Stimulated activated CD8-positive, alpha-beta memory T cell treated with anti-CD3 and anti-CD28 coated beads, Interleukin-7, amount 100 ng/mL, for 48 hours (primary cell): Measurements from ENCODE around the gene RAET1G.
A peak's percentile ranks its signal among the peaks of the same experiment; 100 is the strongest.
"Not testable (repeated sequence)": the region's sequence is repeated elsewhere in the genome, so short reads cannot be mapped to it uniquely, and the experiment has no call there.

Source experiments
- DNase-seq, 2 donors: peaks; one replicate each; pipeline ENCODE4 v3.0.0-alpha.2; 2020; ENCODE audit warnings: low read depth in 1 of 2; ENCODE audit errors: extremely low read depth in 1 of 2

Gene RAET1G

DNA sequence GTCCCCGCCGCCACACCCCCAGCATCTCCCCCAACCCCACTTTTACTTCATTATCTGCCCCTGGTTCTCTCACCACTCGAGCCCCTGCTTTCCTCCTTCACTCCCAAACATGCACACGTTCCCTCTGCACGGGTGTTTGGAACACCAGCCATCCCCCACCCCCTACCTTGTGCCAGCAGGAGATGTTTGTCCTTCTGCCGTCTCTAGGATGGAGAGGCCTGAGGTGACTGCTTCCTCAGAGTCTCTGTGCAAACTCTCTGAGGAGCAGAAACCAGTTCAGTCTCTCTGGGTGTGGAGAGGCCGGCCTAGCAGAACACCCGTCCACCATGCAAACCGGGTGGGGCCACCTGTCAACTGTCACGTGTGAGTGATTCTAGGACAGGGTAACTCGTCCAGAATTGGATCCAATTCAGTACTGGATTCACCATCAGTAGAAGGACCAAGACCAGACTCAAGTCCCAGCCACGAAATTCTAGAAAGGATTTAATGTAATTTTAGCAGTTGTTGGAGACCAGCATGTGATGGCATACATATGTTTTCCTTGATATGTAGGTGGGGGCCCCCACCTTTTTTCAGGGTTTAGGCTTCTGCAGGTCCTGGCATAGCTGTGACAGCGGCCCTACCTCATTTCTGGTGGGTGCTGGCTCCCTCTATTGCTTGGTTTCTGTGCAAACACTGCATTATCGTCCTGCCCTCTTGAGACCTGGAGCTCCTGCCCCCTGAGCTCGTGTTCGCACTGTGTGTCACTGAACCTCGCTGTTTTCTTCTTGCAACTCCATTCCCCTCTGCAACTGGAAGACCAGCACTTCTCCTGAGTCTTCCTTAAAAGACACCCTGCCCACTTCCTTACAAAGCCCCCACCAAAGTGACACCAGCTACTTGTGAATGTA, 24.8 kb downstream of the RAET1G start, which contains the start of gene RAET1E:
RAET1E (minus strand) TSS at position 259 of the 890 bp plus-strand sequence. CDS start 7,212 bp downstream, outside the sequence.
- no peak for DNase-seq

DNA sequence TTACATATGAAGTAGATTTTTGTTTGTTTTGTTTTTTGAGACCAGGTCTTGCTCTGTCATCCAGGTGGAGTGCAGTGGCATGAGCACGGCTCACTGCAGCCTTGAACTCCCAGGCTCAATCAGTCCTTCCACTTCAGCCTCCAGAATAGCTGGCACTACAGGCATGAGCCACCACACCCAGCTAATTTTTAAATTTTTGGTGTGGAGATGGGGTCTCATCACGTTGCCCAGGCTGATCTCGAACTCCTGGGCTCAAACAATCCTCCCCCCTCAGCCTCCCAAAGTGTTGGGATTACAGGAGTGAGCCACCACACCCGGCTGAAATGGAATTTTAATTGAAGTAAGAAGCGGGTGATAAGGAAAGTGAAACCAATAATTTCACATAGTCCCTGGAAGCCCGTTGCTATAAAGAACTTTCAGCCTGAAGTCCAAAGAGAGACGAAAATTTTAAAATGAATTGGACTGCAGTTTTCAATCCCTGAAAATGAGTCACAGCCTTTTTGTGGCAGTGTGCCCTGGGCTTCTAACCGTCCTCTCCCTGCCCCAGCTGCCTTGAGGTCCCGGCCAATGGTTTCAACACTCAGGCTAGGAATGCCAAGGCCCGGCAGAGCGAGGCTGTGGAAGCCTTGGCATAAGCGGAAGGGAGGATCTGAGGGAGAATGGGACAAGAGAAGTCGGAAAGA, 25.8 kb downstream of the RAET1G start:
- no peak for DNase-seq

DNA sequence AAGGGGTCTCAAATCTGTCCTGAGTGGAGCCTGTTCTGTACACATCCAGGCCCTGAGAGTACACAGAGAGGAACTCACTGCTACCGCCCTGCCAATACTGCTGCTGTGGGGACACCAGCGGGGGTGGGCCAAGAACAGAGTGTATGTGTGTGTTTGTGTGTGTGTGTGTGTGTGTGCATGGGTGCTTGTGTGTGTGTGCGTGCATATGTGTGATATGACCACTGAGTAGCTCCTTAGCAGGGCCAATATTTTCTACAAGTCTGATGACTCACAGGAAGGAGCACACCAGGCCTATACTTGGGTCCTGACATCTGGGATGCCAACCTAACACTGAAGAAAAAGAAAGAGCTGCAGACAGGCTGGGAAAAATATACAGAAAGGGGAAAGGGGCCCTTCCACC, 26.4 kb downstream of the RAET1G start:
- no peak for DNase-seq

DNA sequence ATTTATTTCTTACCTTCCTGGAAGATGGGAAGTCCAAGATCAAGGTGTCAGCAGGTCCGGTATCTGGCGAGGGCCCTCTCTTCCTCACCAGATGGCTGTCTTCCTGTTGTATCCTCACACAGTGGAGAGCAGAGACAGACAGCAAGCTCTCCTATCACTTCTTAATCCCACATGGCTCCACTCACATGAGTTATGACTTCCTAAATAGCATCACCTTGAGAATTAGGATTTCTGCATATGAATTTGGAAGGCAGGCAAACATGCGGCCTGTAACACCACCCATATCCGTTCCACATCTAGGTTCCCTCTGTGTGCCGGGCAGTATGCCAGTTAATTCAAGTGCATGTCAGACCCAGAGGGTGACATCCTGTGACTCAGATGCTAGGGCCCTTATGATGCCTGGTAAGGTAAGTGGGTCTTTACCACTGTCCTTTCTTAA, 27.1 kb downstream of the RAET1G start:
- peak in 1 of 2 donors; percentile 20 for DNase-seq

DNA sequence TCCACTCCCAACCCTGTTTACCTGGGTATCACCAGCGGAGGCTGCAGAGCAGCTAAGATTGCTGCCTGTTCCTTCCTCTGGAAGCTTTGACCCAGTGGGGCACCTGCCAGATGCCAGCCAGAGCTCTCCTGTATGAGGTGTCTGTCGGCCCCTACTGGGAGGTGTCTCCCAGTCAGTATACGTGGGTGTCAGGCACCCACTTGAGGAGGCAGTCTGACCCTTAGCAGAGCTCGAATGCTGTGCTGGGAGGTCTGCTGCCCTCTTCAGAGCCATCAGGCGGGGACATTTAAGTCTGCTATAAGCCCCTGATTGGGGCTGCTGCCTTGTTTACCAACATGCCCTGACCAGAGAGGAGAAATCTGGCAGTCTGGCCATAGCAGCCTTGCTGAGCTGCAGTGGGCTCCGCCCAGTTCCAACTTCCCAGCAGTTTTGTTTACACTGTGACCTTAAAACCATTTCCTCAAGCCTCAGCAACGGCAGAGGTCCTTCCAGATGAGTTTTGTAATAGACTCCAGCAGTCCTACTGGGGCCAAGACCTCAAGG, 27.8 kb downstream of the RAET1G start:
- DNase-seq: no peak

DNA sequence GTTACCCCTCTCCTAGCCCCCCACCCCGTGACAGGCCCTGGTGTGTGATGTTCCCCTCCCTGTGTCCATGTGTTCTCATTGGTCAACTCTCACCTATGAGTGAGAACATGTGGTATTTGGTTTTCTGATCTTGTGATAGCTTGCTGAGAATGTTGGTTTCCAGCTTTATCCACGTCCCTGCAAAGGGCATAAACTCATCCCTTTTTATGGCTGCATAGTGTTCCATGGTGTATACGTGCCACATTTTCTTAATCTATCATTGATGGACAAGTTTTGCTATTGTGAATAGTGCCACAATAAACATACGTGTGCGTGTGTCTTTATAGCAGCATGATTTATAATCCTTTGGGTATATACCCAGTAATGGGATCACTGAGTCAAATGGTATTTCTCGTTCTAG, 31.1 kb downstream of the RAET1G start:
- not testable (repeated sequence) for DNase-seq

DNA sequence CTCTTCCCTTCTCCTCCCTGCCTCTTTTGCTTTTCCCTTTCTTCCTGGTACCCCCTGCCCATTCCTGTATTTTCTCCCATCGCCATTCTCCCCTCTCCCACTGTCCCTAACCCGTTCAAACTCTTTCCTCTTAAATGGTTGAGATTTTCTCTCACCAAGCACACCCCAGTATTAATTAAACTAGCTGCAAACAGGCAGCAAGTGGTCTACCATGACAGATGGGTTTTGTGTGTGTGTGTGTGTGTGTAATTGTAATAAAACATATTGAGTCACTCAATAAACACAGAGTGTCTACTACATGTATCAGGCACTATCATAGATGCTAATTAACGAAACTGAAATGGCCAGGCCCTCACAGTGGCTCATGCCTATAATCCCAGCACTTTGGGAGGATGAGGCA, 31.7 kb downstream of the RAET1G start:
- DNase-seq: no peak

DNA sequence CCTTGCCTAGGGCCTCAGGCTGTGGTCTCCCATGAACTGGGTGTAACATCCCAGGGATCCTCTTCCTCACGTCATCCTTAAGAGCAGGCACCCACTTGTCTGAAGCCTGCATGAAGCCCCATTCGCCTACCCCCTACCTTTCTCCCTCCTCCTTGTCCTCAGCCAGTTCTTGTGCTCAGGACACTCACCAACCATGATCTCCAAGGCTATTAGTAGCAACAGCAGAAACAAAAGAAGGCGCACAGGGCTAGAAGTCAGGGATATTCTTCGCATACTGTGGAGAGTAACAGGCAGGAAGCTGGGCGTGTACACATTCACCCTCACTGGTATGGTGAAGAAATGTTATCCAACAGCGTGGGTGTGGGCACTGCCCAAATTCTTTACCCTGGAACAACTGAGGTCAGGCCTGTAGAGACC, 32.3 kb downstream of the RAET1G start:
- DNase-seq: no peak

DNA sequence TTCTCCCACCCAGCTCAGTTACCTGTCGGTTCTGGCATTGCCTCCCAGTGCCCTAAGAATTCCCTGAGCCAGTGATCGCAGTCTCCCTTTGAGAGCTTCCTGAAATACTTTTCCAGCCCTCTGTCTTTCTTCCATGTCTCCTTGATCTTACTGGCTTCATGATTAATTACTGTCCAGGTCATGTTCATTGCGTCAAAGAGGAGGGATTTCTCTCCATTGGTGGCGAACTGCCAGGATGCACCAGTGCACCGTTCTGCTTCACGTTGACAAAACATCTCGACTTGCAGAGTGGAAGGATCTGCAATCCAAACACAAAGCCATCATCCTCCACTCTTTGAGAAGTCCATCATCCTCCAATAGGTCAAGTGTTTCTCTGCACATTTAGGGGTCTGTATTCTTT, 33.6 kb downstream of the RAET1G start:
- no peak for DNase-seq

DNA sequence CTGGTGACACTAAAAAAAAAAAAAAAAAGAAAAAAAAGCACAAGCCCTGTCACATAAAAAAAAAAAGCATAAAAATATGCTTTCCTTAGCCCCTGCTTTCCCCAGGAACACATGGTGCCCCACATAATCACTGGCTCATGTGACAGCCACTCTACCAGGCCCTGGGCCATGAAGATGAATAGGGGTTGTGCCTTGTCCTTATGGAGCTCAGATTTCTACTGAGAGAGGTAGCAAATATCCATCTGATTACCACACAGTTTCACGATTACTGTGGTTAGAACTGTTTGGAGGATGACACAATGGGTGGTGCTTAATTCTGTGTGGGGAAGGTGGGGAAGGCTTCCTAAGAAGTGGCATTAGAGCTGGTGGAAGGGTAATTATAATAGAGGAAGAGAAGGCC, 34.3 kb downstream of the RAET1G start:
- no peak for DNase-seq

DNA sequence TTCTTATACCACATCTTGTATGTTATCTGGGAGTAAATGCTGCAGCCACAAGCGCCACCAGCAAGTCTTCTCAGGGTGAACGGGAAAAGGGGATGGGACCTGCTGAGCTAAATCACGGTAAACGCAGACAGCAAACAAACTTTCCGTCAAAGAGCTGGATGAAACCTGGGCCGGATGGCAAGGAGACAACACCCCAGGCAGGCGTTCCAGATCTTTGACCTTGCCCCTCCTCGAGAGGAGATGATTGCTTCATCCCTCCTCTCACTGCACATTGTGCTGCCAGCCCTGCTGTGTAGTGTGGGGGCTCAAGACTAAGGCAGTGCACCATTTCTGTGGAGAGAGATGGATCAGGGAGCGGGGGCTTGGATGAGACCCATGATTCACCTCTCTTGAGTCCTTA, 34.8 kb downstream of the RAET1G start:
- no peak for DNase-seq

DNA sequence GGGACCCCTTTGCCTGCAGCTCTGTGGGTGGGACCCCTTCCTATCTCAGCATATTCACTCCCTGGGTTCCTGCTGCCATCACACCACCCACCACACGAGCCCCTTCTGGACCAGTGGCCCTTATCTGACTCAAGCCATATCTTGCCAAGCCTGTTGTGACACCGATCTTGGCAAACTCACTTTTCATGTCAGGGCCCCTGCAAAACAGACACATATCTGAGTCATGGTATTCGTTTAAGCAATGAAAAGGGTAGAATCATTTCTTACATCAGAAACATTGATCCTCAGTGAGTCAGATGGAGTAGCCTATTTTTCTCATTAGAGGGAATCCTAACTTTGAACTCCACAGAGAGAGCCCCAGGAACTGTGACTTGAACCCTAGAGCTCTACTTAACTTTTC, 35.6 kb downstream of the RAET1G start:
- no peak for DNase-seq

DNA sequence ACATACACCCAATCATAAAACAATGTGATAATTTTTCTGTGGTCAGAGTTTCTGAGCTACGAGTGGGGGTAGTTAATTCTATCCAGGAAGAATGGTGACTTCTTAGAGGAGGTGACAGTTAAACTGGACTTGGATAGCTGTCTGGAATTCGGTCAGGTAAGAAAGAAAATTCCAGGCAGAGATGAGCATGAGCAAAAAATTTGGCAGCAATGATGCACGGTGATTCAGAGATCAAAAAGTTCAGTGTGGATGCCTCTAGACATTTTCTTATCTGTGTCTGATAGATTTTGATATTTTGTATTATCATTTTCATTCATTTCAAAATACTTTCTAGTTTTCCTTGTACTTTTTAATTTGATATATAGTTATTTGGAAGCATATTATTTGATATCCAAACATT, 37.0 kb downstream of the RAET1G start:
- DNase-seq: no peak

DNA sequence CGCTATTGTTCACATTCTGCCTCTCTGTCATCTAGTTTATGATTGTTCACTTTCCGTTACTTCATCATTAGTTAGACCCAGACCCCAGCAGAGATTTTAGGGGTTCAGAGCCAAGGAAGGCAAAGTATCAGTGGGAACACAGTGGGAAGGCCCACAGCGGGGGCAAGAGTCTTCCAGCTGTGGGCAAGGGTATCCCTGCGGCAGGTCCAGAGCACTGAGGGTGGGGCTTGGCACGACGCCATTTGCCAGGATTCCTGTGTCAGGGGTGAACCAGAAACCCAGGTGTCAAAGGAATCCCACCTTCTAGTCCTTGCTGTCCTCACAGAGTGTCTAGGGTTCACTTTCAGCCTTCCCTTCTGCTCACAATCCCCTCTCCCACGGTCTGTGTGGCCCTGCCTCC, 38.3 kb downstream of the RAET1G start:
- DNase-seq: no peak

DNA sequence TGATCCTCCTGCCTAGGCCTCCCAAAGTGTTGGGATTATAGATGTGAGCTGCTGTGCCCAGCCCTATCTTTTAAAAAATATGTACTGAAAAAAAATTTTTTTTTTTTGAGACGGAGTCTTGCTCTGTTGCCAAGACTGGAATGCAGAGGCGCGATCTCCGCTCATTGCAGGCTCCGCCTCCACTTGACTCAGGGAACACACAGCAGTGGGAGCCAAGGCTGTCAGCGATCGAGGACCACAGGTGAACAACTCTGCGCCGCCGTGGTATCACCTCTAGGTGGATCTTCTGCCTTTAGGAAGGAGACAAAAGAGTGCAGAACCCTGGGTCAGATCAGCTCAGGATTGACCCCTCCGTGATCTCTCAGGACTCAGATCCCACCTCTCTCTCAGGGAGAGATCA, 38.7 kb downstream of the RAET1G start:
- no peak for DNase-seq

DNA sequence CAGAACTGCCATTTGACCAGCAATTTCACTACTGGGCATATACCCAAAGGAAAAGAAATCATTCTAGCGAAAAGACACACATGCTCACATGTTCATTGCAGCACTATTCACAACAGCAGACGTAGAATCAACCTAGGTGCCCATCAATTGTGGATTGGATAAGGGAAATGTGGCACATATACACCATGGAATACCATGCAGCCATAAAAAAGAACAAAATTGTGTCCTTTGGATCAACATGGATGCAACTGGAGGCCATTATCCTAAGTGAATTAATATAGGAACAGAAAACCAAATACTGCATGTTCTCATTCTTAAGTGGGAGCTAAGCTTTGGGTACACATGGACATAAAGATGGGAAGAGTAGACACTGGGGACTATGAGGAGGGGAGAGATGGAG, 41.1 kb downstream of the RAET1G start:
- DNase-seq: no peak

DNA sequence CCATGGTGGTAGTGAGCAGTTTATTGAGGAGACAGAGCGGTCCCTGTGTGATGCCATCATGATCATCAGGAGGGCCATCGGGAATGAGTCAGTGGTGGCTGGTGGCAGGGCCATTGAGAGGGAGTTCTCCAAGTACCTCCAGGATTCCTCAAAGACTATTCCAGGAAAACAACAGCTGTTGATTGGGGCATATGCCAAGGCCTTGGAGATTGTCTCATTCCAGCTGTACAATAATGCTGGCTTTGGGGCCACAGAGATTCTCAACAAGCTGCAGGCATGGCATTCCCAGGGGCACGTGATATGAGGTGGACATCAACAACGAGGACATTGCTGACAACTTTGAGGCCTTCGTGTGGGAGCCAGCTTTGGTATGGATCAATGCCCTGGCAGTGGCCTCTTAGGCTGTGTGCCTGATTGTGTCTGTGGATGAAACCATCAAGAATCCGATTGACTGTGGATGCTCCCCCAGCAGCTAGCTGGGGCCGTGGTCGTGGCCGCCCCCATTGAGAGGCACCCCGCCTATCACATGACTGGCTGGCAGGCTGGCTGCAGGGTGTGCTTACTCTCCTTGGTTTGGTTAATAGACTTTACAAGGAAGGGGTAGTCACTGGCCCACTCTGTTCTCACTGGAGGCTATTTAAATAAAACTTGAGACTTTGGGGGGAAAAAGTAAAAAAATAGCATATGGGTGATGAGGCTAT, 41.7 kb downstream of the RAET1G start:
- no peak for DNase-seq

DNA sequence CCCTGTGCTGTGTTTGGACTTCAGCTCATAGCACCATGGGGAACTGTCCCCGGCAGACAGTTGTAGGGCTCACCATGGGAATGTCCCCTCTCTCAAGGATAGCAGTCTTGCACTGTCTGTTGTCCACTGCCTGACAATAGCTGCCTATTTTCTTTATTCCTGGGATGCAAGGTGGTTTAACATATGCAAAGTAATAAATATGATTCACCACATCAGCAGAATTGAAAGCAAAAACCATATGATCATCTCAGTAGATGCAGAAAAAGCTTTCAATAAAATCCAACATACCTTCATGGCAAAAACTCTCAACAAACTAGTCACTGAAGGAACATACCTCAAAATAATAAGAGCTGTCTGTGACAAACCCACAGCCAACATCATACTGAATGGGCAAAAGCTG, 45.3 kb downstream of the RAET1G start:
- DNase-seq: no peak

DNA sequence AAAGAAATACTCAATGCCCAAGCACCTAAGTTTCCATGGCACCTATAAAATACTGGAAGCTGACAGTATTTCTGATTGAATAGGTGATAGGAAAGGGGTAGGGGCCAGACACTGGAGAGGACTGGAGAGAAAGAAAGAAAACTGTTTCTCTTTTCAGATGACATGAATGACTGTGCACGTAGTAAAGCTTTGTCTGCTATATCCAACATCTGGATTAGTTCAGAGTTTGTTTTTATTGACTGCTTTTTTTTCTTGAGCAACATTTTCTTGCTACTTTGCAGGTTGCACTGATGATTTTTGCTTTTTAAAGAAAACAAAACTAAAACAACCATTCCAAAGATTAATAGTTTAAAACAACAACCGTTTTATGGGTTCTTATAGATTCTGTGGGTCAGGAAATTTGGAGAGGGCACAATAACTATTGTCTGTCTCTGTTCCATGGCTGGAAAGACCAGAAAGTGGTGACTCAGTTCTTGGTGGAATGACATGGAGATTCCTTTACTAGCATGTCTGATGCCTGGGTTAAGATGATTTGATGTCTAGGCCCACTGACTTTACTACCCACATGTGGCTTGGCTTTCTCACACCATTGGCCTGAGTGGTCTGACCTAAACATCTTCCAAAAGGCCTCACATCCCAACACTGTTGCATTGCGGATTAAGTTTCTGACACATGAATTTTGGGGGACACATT, 46.5 kb downstream of the RAET1G start:
- no peak for DNase-seq

DNA sequence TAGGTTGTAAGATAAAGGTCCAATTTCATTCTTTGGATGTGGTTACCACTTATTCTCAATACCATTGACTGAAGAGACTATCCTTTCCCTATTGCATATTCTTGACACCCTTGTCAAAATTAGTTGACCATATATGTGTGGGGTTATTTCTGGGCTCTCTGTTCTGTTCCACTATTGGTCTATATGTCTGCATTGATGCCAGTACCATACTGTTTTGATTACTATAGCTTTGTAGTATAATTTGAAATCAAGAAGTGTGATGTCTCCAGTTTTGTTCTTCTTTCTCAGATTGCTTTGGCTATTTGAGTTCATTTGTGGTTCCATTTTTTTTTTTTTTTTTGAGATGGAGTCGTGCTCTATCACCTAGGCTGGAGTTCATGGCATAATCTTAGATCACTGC, 50.7 kb downstream of the RAET1G start:
- DNase-seq: no peak

DNA sequence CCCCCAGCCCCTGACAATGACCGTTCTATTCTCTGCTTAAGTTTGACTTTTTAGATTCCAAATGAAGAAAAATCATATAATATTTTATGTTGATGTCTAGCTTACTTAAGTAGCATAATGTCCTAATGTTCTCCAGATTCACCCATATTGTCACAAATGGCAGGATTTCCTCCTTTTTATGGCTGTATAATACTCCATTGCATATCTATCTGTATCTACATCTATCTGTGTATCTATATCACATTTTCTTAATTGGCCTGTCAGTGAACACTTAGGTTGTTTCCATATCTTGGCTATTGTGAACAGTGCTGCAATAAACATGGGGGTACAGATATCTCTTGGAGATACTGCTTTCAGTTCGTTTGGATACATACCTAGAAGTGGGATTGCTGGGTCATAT, 51.7 kb downstream of the RAET1G start:
- DNase-seq: no peak
